ENCODE data around the gene PRPH2.

The PRPH2 gene

GRCh38 chr6:42754759-42755158, 32.4 kb upstream of the PRPH2 start:
- no peak overlapping the region for H3K9ac ChIP-seq (ENCODE audit: low read depth, low read length)
- no peak overlapping the region for H3K4me3 ChIP-seq (ENCODE audit: low read depth, low read length)
- H3K36me3 ChIP-seq (ENCODE audit: control insufficient read depth, insufficient read depth, low read length) = no peaks in the 10 kb centered on the region
- H3K27me3 ChIP-seq (ENCODE audit: control insufficient read depth, insufficient read depth, low read length) = no peaks in the 10 kb centered on the region
- H3K9me3 ChIP-seq (ENCODE audit: control insufficient read depth, insufficient read depth, low read length) = no peaks in the 10 kb centered on the region
- peaks cover 16% of the 10 kb centered on the region for H3K4me1 ChIP-seq (ENCODE audit: control insufficient read depth, insufficient read depth, low read length)

GRCh38 chr6:42751055-42751454, 28.7 kb upstream of the PRPH2 start:
- H3K9ac ChIP-seq (ENCODE audit: low read depth, low read length) = no peak overlapping the region
- no peaks in the 10 kb centered on the region for H3K36me3 ChIP-seq (ENCODE audit: control insufficient read depth, insufficient read depth, low read length)
- no peaks in the 10 kb centered on the region for H3K9me3 ChIP-seq (ENCODE audit: control insufficient read depth, insufficient read depth, low read length)
- H3K27me3 ChIP-seq (ENCODE audit: control insufficient read depth, insufficient read depth, low read length) = no peaks in the 10 kb centered on the region
- H3K4me3 ChIP-seq (ENCODE audit: low read depth, low read length) = no peak overlapping the region
- H3K4me1 ChIP-seq (ENCODE audit: control insufficient read depth, insufficient read depth, low read length) = peaks cover 4% of the 10 kb centered on the region

GRCh38 chr6:42748203-42748898, 26.0 kb upstream of the PRPH2 start:
- no peaks in the 10 kb centered on the region for H3K9me3 ChIP-seq (ENCODE audit: control insufficient read depth, insufficient read depth, low read length)
- H3K4me3 ChIP-seq (ENCODE audit: low read depth, low read length) = peak overlapping the region; percentile 92
- H3K36me3 ChIP-seq (ENCODE audit: control insufficient read depth, insufficient read depth, low read length) = no peaks in the 10 kb centered on the region
- no peak overlapping the region for H3K9ac ChIP-seq (ENCODE audit: low read depth, low read length)
- no peaks in the 10 kb centered on the region for H3K27me3 ChIP-seq (ENCODE audit: control insufficient read depth, insufficient read depth, low read length)
- H3K4me1 ChIP-seq (ENCODE audit: control insufficient read depth, insufficient read depth, low read length) = peaks cover 2% of the 10 kb centered on the region

GRCh38 chr6:42746463-42747391, 24.3 kb upstream of the PRPH2 start:
- no peaks in the 10 kb centered on the region for H3K9me3 ChIP-seq (ENCODE audit: control insufficient read depth, insufficient read depth, low read length)
- peak overlapping the region; percentile 92 for H3K9ac ChIP-seq (ENCODE audit: low read depth, low read length)
- no peaks in the 10 kb centered on the region for H3K36me3 ChIP-seq (ENCODE audit: control insufficient read depth, insufficient read depth, low read length)
- H3K4me1 ChIP-seq (ENCODE audit: control insufficient read depth, insufficient read depth, low read length) = peaks cover 2% of the 10 kb centered on the region
- H3K4me3 ChIP-seq (ENCODE audit: low read depth, low read length) = peak overlapping the region; percentile 92
- no peaks in the 10 kb centered on the region for H3K27me3 ChIP-seq (ENCODE audit: control insufficient read depth, insufficient read depth, low read length)

- no peaks in the 10 kb centered on the region for H3K9me3 ChIP-seq (ENCODE audit: control insufficient read depth, insufficient read depth, low read length)
- no peaks in the 10 kb centered on the region for H3K4me1 ChIP-seq (ENCODE audit: control insufficient read depth, insufficient read depth, low read length)
Observed at GRCh38 chr6:42745640-42746462, 23.5 kb upstream of the PRPH2 start, which contains the start of gene TBCC. Gene TBCC, minus strand, starts transcription at chr6:42746103. Its CDS starts 30 bp downstream, at chr6:42746073.

GRCh38 chr6:42745083-42745639, 22.8 kb upstream of the PRPH2 start:
- Histone ChIP-seq H3K9ac (ENCODE audit: low read depth, low read length) (peak overlapping the region; percentile 91), H3K27me3 (ENCODE audit: control insufficient read depth, insufficient read depth, low read length) (no peaks in the 10 kb centered on the region), H3K9me3 (ENCODE audit: control insufficient read depth, insufficient read depth, low read length) (no peaks in the 10 kb centered on the region), H3K36me3 (ENCODE audit: control insufficient read depth, insufficient read depth, low read length) (no peaks in the 10 kb centered on the region), H3K4me1 (ENCODE audit: control insufficient read depth, insufficient read depth, low read length) (no peaks in the 10 kb centered on the region), H3K4me3 (ENCODE audit: low read depth, low read length) (peak overlapping the region; percentile 99)

More at GRCh38 chr6:42745640-42746462, 23.5 kb upstream of the PRPH2 start, which contains the start of gene TBCC:
- no peaks in the 10 kb centered on the region for H3K36me3 ChIP-seq (ENCODE audit: control insufficient read depth, insufficient read depth, low read length)
- peak within 1 kb of the TSS; percentile 92 for H3K9ac ChIP-seq (ENCODE audit: low read depth, low read length)
- H3K4me3 ChIP-seq (ENCODE audit: low read depth, low read length) = peak within 1 kb of the TSS; percentile 99
- H3K27me3 ChIP-seq (ENCODE audit: control insufficient read depth, insufficient read depth, low read length) = no peaks in the 10 kb centered on the region

GRCh38 chr6:42744351-42744893, 22.0 kb upstream of the PRPH2 start:
- Histone ChIP-seq H3K9me3 (ENCODE audit: control insufficient read depth, insufficient read depth, low read length) (no peaks in the 10 kb centered on the region), H3K36me3 (ENCODE audit: control insufficient read depth, insufficient read depth, low read length) (no peaks in the 10 kb centered on the region), H3K4me3 (ENCODE audit: low read depth, low read length) (peak overlapping the region; percentile 99), H3K27me3 (ENCODE audit: control insufficient read depth, insufficient read depth, low read length) (no peaks in the 10 kb centered on the region), H3K4me1 (ENCODE audit: control insufficient read depth, insufficient read depth, low read length) (no peaks in the 10 kb centered on the region), H3K9ac (ENCODE audit: low read depth, low read length) (peak overlapping the region; percentile 91)

- no peaks in the 10 kb centered on the region for H3K36me3 ChIP-seq (ENCODE audit: control insufficient read depth, insufficient read depth, low read length)
- H3K4me3 ChIP-seq (ENCODE audit: low read depth, low read length) = no peak overlapping the region
- no peaks in the 10 kb centered on the region for H3K9me3 ChIP-seq (ENCODE audit: control insufficient read depth, insufficient read depth, low read length)
- H3K9ac ChIP-seq (ENCODE audit: low read depth, low read length) = no peak overlapping the region
- H3K4me1 ChIP-seq (ENCODE audit: control insufficient read depth, insufficient read depth, low read length) = no peaks in the 10 kb centered on the region
- no peaks in the 10 kb centered on the region for H3K27me3 ChIP-seq (ENCODE audit: control insufficient read depth, insufficient read depth, low read length)
Observed at GRCh38 chr6:42742116-42742894, 19.9 kb upstream of the PRPH2 start.

GRCh38 chr6:42740725-42741124, 18.3 kb upstream of the PRPH2 start:
- Histone ChIP-seq H3K9ac (ENCODE audit: low read depth, low read length) (no peak overlapping the region), H3K36me3 (ENCODE audit: control insufficient read depth, insufficient read depth, low read length) (no peaks in the 10 kb centered on the region), H3K4me3 (ENCODE audit: low read depth, low read length) (no peak overlapping the region), H3K9me3 (ENCODE audit: control insufficient read depth, insufficient read depth, low read length) (no peaks in the 10 kb centered on the region), H3K4me1 (ENCODE audit: control insufficient read depth, insufficient read depth, low read length) (no peaks in the 10 kb centered on the region), H3K27me3 (ENCODE audit: control insufficient read depth, insufficient read depth, low read length) (no peaks in the 10 kb centered on the region)

- Histone ChIP-seq H3K4me1 (ENCODE audit: control insufficient read depth, insufficient read depth, low read length) (no peaks in the 10 kb centered on the region), H3K9me3 (ENCODE audit: control insufficient read depth, insufficient read depth, low read length) (no peaks in the 10 kb centered on the region), H3K4me3 (ENCODE audit: low read depth, low read length) (no peak overlapping the region), H3K36me3 (ENCODE audit: control insufficient read depth, insufficient read depth, low read length) (no peaks in the 10 kb centered on the region), H3K9ac (ENCODE audit: low read depth, low read length) (no peak overlapping the region), H3K27me3 (ENCODE audit: control insufficient read depth, insufficient read depth, low read length) (no peaks in the 10 kb centered on the region)
Observed at GRCh38 chr6:42735976-42736375, 13.6 kb upstream of the PRPH2 start.

Data from iPS-15b (cell line).